IMR-90 (cell line): Measurements from ENCODE around the gene GAL.

Source experiments
- BHLHE40 ChIP-seq: fragments of 150-350 bp; IDR thresholded peaks from 2 replicates; pipeline ENCODE4 v1.6.1; 2016; ENCODE audit warnings: mild to moderate bottlenecking, low read depth, low read length
- CEBPB ChIP-seq: IDR thresholded peaks from 2 replicates; pipeline ENCODE4 v1.6.1; 2012; ENCODE audit warnings: low read depth, low read length, improper control_type of control experiment
- CHD1 ChIP-seq: IDR thresholded peaks from 2 replicates; pipeline ENCODE4 v1.6.1; 2012; ENCODE audit warnings: low read depth, low read length, improper control_type of control experiment
- FOS ChIP-seq: fragments of 150-350 bp; IDR thresholded peaks from 2 replicates; pipeline ENCODE4 v1.6.1; 2016; ENCODE audit warnings: low read depth, low read length
- MAFK ChIP-seq: IDR thresholded peaks from 2 replicates; pipeline ENCODE4 v1.6.1; 2012; ENCODE audit warnings: low read depth, low read length, improper control_type of control experiment
- POLR2A ChIP-seq: IDR thresholded peaks from 2 replicates; pipeline ENCODE4 v1.6.1; 2012; ENCODE audit warnings: mild to moderate bottlenecking, low read depth, low read length
- RAD21 ChIP-seq: IDR thresholded peaks from 2 replicates; pipeline ENCODE4 v1.6.1; 2012; ENCODE audit warnings: low read length, improper control_type of control experiment
- RFX5 ChIP-seq: IDR thresholded peaks from 2 replicates; pipeline ENCODE4 v1.8.0; 2012; ENCODE audit warnings: low read depth, mild to moderate bottlenecking, low read length, moderate library complexity
- SMC3 ChIP-seq: fragments of 150-350 bp; IDR thresholded peaks from 2 replicates; pipeline ENCODE4 v1.6.1; 2016; ENCODE audit warnings: low read depth, mild to moderate bottlenecking, antibody characterized with exemption, low read length, moderate library complexity
- TF ChIP-seq, protein P1 (sequence below): conservative IDR thresholded peaks from 2 replicates; pipeline ENCODE4 v1.5.1; 2012; ENCODE audit warnings: mild to moderate bottlenecking, low read depth, low read length, improper control_type of control experiment
- TF ChIP-seq, protein P2 (sequence below): fragments of 150-350 bp; IDR thresholded peaks from 2 replicates; pipeline ENCODE4 v1.6.1; 2016; ENCODE audit warnings: low read depth, mild to moderate bottlenecking, low read length, moderate library complexity, borderline replicate concordance

DNA sequence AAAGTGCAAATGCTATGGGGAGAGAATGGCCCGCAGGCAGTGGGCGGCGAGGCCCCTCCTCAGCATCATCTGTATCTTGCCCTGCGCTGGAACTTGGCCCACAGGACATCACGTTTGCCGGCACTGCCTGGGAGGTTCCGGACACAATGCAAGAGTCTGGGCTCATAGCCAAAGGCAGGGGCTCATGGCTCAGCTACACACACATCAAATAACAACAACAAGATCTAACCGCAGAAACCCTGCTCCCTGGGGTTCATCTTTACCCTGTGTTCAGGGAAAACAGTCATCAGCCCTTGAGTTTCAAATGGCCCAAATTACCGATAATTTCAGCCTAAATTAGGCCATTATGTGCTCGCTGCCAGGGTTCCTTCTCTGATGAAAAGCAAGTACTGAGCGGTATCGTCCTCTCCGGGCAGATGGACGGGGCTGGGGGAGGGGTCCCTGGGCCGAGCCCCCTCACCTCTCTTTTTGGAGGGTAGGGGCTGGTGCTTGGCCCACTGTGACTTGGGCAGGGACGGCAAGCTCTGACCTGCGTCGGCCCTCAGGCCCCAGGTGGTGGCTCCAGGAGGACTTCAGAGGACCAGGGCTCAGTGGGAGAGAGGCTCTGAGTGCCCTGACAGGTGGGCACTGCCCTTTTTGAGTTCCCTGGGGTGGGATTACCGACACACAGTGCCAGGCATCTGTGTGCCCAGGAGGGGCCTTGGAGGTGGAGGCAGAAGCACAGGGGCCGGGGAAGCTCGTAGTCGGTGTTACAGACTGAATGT is 25.0 kb upstream of the GAL start:
- TF ChIP-seq CEBPB (peak; percentile 80), RAD21 (peak; percentile 30; the same call in 1 of the 2 replicates), POLR2A (no peak), FOS (no peak), MAFK (no peak), BHLHE40 (peak; percentile 97), SMC3 (no peak), CHD1 (no peak), RFX5 (peak; percentile 76)
- TF ChIP-seq, protein P1, sequence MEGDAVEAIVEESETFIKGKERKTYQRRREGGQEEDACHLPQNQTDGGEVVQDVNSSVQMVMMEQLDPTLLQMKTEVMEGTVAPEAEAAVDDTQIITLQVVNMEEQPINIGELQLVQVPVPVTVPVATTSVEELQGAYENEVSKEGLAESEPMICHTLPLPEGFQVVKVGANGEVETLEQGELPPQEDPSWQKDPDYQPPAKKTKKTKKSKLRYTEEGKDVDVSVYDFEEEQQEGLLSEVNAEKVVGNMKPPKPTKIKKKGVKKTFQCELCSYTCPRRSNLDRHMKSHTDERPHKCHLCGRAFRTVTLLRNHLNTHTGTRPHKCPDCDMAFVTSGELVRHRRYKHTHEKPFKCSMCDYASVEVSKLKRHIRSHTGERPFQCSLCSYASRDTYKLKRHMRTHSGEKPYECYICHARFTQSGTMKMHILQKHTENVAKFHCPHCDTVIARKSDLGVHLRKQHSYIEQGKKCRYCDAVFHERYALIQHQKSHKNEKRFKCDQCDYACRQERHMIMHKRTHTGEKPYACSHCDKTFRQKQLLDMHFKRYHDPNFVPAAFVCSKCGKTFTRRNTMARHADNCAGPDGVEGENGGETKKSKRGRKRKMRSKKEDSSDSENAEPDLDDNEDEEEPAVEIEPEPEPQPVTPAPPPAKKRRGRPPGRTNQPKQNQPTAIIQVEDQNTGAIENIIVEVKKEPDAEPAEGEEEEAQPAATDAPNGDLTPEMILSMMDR = no peak
- TF ChIP-seq, protein P2, sequence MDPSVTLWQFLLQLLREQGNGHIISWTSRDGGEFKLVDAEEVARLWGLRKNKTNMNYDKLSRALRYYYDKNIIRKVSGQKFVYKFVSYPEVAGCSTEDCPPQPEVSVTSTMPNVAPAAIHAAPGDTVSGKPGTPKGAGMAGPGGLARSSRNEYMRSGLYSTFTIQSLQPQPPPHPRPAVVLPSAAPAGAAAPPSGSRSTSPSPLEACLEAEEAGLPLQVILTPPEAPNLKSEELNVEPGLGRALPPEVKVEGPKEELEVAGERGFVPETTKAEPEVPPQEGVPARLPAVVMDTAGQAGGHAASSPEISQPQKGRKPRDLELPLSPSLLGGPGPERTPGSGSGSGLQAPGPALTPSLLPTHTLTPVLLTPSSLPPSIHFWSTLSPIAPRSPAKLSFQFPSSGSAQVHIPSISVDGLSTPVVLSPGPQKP = no peak
